Fibroblast of pulmonary artery (primary cell): ENCODE results near the gene IQSEC1.

Experiments
- DNase-seq: peaks from one replicate; pipeline ENCODE4 v3.0.0-alpha.2; 2010; ENCODE audit warnings: low read depth
- H3K4me3 ChIP-seq: replicated peaks from 2 replicates; pipeline ENCODE4 v1.5.1; 2011; ENCODE audit warnings: low read depth, mild to moderate bottlenecking, control low read depth, low read length, moderate library complexity
- TF ChIP-seq, protein P1 (sequence below): IDR thresholded peaks from 2 replicates; pipeline ENCODE4 v1.5.1; 2011; ENCODE audit warnings: mild to moderate bottlenecking, control low read depth, low read length, inconsistent platforms; ENCODE audit errors: missing control alignments

Gene IQSEC1

GRCh38 chr3:12890610-12891390, 182.4 kb downstream of the IQSEC1 start:
- TF ChIP-seq, protein P1, sequence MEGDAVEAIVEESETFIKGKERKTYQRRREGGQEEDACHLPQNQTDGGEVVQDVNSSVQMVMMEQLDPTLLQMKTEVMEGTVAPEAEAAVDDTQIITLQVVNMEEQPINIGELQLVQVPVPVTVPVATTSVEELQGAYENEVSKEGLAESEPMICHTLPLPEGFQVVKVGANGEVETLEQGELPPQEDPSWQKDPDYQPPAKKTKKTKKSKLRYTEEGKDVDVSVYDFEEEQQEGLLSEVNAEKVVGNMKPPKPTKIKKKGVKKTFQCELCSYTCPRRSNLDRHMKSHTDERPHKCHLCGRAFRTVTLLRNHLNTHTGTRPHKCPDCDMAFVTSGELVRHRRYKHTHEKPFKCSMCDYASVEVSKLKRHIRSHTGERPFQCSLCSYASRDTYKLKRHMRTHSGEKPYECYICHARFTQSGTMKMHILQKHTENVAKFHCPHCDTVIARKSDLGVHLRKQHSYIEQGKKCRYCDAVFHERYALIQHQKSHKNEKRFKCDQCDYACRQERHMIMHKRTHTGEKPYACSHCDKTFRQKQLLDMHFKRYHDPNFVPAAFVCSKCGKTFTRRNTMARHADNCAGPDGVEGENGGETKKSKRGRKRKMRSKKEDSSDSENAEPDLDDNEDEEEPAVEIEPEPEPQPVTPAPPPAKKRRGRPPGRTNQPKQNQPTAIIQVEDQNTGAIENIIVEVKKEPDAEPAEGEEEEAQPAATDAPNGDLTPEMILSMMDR, result no peak
- DNase-seq, result no peak
- H3K4me3 ChIP-seq, result no peak overlapping the region

DNA sequence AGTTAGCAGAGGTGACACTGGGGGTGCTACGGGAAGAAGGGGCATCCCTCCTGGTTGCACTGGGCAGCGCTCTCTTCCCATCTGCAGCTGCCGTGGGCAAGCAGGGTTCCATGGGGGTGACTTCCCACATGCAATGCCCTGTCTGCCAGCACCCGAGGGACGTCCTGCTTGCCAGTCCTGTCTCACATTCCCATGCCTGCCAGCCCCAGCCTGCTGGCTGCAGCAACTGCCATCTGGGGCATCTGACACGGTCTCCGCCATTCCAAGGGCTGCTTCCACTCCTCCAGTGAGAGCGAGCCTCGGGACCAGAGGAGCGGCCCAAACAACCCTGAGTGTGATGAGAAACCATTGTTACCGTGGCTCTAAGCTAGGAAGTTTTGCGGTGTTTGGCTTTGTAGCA, 186.5 kb downstream of the IQSEC1 start:
- TF ChIP-seq, protein P1, result no peak
- no peak overlapping the region for H3K4me3 ChIP-seq
- no peak for DNase-seq

GRCh38 chr3:12886106-12886679, 187.0 kb downstream of the IQSEC1 start:
- TF ChIP-seq, protein P1, result no peak
- no peak overlapping the region for H3K4me3 ChIP-seq
- DNase-seq, result no peak

DNA sequence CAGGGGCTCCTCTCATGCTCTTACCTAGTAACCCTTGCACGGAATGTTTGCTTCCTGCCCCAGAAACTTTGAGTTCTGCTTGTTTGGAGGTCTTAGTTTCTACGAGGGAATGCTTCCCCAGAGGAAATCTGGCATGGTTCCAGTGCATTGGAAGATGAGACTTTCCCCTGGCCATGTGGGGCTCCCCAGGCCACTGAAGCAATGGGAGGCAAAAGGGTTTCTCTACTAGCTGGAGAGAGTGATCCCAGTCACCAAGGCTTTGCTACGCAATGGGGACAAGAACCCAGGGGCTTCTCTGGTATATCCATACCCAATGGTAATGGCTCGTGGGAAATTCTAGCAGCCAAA, 187.7 kb downstream of the IQSEC1 start:
- no peak for DNase-seq
- TF ChIP-seq, protein P1, result no peak

DNA sequence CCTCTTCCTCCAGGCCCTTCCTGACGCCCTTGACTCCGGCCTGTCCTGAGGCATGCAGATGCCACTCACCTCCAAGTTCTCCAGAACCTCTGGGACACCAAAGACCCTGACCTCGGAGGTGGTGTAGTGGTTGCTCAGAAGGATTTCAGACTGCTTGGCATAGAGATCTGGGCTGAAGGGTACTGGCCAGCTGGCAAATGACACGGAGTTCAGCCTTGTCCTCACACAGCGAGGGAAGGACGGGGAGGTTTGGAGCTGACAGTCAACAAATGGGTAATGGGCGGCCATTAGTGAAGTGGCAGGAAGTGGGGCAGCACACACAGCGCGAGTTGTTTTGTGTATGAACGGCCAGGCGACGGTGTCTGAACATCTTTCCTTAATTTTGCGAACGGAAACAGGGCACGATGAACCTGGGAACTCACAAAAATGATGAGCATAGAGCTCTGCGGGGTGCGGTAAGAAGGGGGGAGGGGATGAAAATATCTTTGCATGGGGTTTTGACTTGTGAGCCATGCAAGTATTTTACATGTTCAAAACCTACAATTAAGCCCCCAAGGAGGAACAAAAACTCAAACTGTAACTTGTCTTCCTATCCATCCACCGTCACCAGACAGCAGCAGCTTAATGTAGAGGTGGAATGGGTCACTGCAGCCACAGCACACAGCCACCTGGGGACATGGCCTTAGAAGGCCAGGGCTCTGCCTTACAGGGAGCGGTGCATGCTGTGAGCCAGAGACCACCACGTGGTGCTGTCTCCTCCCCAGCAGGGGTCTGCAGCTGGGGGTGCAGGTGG, 188.2 kb downstream of the IQSEC1 start:
- no peak for DNase-seq
- no peak overlapping the region for H3K4me3 ChIP-seq
- TF ChIP-seq, protein P1, result no peak

More for the DNA sequence above, 187.7 kb downstream of the IQSEC1 start:
- H3K4me3 ChIP-seq, result no peak overlapping the region

GRCh38 chr3:12884186-12884680, 189.0 kb downstream of the IQSEC1 start:
- TF ChIP-seq, protein P1, result no peak
- DNase-seq, result no peak
- H3K4me3 ChIP-seq, result no peak overlapping the region
